ENCODE measurements around the gene PCDHGA11.
"Not testable (repeated sequence)": the region's sequence is repeated elsewhere in the genome, so short reads cannot be mapped to it uniquely, and the experiment has no call there.

The PCDHGA11 gene

DNA sequence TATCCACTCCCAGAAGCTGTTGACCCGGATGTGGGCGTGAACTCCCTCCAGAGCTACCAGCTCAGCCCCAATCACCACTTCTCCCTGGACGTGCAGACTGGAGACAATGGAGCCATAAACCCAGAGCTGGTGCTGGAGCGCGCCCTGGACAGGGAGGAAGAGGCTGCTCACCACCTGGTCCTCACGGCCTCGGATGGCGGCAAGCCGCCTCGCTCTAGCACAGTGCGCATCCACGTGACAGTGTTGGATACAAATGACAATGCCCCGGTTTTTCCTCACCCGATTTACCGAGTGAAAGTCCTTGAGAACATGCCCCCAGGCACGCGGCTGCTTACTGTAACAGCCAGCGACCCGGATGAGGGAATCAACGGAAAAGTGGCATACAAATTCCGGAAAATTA lies 27.6 kb upstream of the PCDHGA11 start:
- TF ChIP-seq, protein P1, sequence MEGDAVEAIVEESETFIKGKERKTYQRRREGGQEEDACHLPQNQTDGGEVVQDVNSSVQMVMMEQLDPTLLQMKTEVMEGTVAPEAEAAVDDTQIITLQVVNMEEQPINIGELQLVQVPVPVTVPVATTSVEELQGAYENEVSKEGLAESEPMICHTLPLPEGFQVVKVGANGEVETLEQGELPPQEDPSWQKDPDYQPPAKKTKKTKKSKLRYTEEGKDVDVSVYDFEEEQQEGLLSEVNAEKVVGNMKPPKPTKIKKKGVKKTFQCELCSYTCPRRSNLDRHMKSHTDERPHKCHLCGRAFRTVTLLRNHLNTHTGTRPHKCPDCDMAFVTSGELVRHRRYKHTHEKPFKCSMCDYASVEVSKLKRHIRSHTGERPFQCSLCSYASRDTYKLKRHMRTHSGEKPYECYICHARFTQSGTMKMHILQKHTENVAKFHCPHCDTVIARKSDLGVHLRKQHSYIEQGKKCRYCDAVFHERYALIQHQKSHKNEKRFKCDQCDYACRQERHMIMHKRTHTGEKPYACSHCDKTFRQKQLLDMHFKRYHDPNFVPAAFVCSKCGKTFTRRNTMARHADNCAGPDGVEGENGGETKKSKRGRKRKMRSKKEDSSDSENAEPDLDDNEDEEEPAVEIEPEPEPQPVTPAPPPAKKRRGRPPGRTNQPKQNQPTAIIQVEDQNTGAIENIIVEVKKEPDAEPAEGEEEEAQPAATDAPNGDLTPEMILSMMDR (conservative IDR thresholded peaks at IDR 0.05; ENCODE audit: low read depth, low read length) = no peak
- DNase-seq (ENCODE audit: low read depth) = no peak
- H3K4me3 ChIP-seq (ENCODE audit: low read depth, low read length) = no peak overlapping the region

DNA sequence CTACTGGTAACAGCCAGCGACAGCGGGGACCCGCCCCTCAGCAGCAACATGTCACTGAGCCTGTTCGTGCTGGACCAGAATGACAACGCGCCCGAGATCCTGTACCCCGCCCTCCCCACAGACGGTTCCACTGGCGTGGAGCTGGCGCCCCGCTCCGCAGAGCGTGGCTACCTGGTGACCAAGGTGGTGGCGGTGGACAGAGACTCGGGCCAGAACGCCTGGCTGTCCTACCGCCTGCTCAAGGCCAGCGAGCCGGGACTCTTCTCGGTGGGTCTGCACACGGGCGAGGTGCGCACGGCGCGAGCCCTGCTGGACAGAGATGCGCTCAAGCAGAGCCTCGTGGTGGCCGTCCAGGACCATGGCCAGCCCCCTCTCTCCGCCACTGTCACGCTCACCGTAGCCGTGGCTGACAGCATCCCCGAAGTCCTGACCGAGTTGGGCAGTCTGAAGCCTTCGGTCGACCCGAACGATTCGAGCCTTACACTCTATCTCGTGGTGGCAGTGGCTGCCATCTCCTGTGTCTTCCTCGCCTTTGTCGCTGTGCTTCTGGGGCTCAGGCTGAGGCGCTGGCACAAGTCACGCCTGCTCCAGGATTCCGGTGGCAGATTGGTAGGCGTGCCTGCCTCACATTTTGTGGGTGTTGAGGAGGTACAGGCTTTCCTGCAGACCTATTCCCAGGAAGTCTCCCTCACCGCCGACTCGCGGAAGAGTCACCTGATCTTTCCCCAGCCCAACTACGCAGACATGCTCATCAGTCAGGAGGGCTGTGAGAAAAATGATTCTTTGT lies 26.3 kb upstream of the PCDHGA11 start:
- H3K4me3 ChIP-seq (ENCODE audit: low read depth, low read length); DNase-seq (ENCODE audit: low read depth): not testable (repeated sequence)

DNA sequence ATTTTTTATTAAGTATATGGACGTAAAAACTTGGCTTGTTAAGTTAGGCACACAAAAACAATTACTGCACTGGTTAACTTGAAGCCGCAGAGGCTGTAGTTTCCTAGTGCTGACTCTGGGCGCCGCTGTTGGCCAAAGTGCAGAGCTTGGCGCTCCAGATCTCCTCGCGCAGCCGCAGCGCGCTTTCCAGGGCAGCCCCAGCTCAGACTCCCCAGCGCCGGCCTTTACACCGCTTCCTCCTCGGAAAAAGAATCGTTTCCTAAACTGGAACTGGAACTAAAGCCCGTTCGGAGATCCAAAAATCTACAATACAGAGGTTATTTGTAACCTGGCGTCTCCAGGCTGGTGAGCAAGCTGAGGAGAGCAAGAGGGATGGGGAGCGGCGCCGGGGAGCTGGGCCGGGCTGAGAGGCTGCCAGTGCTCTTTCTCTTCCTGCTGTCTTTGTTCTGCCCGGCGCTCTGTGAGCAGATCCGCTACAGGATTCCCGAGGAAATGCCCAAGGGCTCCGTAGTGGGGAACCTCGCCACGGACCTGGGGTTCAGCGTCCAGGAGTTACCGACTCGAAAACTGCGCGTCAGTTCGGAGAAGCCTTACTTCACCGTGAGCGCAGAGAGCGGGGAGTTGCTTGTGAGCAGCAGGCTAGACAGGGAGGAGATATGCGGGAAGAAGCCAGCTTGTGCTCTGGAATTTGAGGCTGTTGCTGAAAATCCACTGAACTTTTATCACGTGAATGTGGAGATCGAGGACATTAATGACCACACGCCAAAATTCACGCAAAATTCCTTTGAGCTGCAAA lies 22.9 kb upstream of the PCDHGA11 start, which contains the start of gene PCDHGB5:
TSS of gene PCDHGB5 (plus strand) at position 192 of the 796 bp plus-strand sequence. CDS start at position 373, 181 bp downstream.
- peak; percentile 68 for DNase-seq (ENCODE audit: low read depth)
- TF ChIP-seq, protein P1 (conservative IDR thresholded peaks at IDR 0.05; ENCODE audit: low read depth, low read length) = peak; percentile 67
- peak within 1 kb of the TSS; percentile 49 for H3K4me3 ChIP-seq (ENCODE audit: low read depth, low read length)

DNA sequence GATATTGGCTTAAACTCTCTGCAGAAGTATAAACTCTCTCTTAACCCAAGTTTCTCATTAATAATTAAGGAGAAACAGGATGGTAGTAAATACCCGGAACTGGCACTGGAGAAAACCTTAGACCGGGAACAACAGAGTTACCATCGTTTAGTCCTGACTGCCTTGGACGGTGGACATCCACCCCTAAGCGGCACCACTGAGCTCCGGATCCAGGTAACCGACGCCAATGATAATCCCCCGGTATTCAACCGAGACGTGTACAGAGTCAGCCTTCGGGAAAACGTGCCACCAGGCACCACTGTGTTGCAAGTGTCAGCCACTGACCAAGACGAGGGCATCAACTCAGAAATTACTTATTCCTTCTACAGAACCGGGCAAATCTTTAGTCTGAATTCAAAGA lies 22.2 kb upstream of the PCDHGA11 start:
- no peak for DNase-seq (ENCODE audit: low read depth)
- TF ChIP-seq, protein P1 (conservative IDR thresholded peaks at IDR 0.05; ENCODE audit: low read depth, low read length) = no peak
- H3K4me3 ChIP-seq (ENCODE audit: low read depth, low read length) = no peak overlapping the region

DNA sequence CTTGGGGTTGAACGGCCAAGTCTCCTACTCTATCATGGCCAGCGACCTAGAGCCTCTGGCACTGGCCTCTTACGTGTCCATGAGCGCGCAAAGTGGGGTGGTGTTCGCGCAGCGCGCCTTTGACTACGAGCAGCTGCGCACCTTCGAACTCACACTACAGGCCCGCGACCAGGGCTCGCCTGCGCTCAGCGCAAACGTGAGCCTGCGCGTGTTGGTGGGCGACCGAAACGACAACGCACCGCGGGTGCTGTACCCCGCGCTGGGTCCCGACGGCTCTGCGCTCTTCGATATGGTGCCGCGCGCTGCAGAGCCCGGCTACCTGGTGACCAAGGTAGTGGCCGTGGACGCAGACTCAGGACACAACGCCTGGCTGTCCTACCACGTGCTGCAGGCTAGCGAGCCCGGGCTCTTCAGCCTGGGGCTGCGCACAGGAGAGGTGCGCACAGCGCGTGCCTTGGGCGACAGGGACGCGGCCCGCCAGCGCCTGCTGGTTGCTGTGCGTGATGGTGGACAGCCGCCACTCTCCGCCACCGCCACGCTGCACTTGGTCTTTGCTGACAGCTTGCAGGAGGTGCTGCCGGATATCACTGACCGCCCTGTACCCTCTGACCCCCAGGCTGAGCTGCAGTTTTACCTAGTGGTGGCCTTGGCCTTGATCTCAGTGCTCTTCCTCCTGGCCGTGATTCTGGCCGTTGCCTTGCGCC lies 21.1 kb upstream of the PCDHGA11 start:
- H3K4me3 ChIP-seq (ENCODE audit: low read depth, low read length) = no peak overlapping the region
- TF ChIP-seq, protein P1 (conservative IDR thresholded peaks at IDR 0.05; ENCODE audit: low read depth, low read length) = no peak

DNA sequence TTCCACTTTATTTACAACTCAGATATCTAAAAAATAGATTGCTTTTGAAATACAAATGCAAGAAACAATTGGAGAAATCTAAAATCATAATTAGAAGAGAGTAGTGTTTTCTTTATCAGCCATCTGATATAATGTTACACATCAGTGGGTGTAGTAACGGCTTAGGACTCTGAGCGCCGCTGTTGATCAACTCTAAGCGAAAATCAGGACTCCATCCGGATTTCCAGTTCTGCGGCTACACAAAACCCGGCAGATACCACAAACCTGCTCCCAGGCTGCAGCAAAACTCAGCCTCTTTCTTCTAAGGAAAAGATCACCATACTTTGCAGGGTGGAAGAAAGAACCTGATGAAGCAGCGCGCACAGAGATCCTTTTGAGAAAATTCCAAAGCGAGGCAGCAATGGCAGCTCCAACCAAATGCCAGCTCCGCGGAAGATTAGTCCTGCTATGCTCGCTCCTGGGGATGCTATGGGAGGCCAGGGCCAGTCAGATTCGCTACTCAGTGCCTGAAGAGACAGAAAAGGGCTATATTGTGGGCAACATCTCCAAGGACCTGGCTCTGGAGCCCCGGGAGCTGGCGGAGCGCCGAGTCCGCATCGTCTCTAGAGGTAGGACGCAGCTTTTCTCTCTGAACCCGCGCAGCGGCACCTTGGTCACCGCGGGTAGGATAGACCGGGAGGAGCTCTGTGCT lies 18.2 kb upstream of the PCDHGA11 start, which contains the start of gene PCDHGA9:
TSS of gene PCDHGA9 (plus strand) at position 226 of the 691 bp plus-strand sequence. CDS start at position 401, 175 bp downstream.
- TF ChIP-seq, protein P1 (conservative IDR thresholded peaks at IDR 0.05; ENCODE audit: low read depth, low read length) = peak; percentile 52
- peak within 1 kb of the TSS; percentile 38 for H3K4me3 ChIP-seq (ENCODE audit: low read depth, low read length)
- peak; percentile 43 for DNase-seq (ENCODE audit: low read depth)

More for the DNA sequence above, 21.1 kb upstream of the PCDHGA11 start:
- no peak for DNase-seq (ENCODE audit: low read depth)

All from choroid plexus epithelial cell (primary cell).